Endodermal cell (in vitro differentiated cells): ENCODE results near the gene FBXW11. TPM values are rescaled to one million over a fixed set of nuclear protein-coding genes. Genes with fewer than 3 reads are reported as not detected.

Experiments
- DNase-seq: peaks from one replicate; pipeline ENCODE4 v3.0.0-alpha.2; 2017
- H3K27ac ChIP-seq: 2 replicates; pipeline ENCODE4 v1.5.1; 2013; ENCODE audit warnings: mild to moderate bottlenecking, low read depth, low read length, moderate library complexity
- H3K27me3 ChIP-seq: 2 replicates; pipeline ENCODE4 v1.6.1; 2013; ENCODE audit warnings: mild to moderate bottlenecking, low read length, moderate library complexity; ENCODE audit not compliant: insufficient read depth, control insufficient read depth, poor library complexity, severe bottlenecking
- H3K36me3 ChIP-seq: 2 replicates; pipeline ENCODE4 v1.7.0; 2013; ENCODE audit warnings: mild to moderate bottlenecking, low read length, moderate library complexity; ENCODE audit not compliant: control insufficient read depth, insufficient read depth
- H3K4me1 ChIP-seq: one replicate; pipeline ENCODE4 v1.7.0; 2013; ENCODE audit warnings: low read length; ENCODE audit not compliant: control insufficient read depth, insufficient read depth
- H3K4me3 ChIP-seq: 2 replicates; pipeline ENCODE4 v1.5.1; 2013; ENCODE audit warnings: mild to moderate bottlenecking, low read length, moderate library complexity
- H3K9ac ChIP-seq: 2 replicates; pipeline ENCODE4 v1.6.1; 2013; ENCODE audit warnings: mild to moderate bottlenecking, low read length, moderate library complexity; ENCODE audit not compliant: poor library complexity, severe bottlenecking; ENCODE audit errors: extremely low read depth
- H3K9me3 ChIP-seq: 2 replicates; pipeline ENCODE4 v1.6.1; 2013; ENCODE audit warnings: mild to moderate bottlenecking, low read length, moderate library complexity; ENCODE audit not compliant: control insufficient read depth
- H3K27ac Mint-ChIP-seq: 2 replicates; pipeline ENCODE4 v1.8.0; 2020; ENCODE audit warnings: mixed read lengths
- H3K27me3 Mint-ChIP-seq: 2 replicates; pipeline ENCODE4 v1.8.0; 2021; ENCODE audit warnings: mild to moderate bottlenecking, mixed read lengths; ENCODE audit not compliant: insufficient read depth
- H3K36me3 Mint-ChIP-seq: 2 replicates; pipeline ENCODE4 v1.8.0; 2020; ENCODE audit warnings: low read depth, mixed read lengths
- H3K4me1 Mint-ChIP-seq: 2 replicates; pipeline ENCODE4 v1.8.0; 2020; ENCODE audit warnings: mixed read lengths
- H3K4me3 Mint-ChIP-seq: 2 replicates; pipeline ENCODE4 v1.8.0; 2020; ENCODE audit warnings: mild to moderate bottlenecking, moderate library complexity, mixed read lengths
- H3K9me3 Mint-ChIP-seq: 2 replicates; pipeline ENCODE4 v1.8.0; 2020; ENCODE audit warnings: mild to moderate bottlenecking, mixed read lengths
- WGBS, 2 experiments: methylation state at CpG; one replicate each; pipeline versions ENCODE4 v1.1.5 to v1.1.7; 2013; ENCODE audit warnings: missing lambda C conversion rate in 2 of 2, mixed read lengths in 1 of 2; ENCODE audit not compliant: insufficient coverage in 1 of 2, insufficient read length in 1 of 2; 5-methylcytosine and 5-hydroxymethylcytosine counted together
- total RNA-seq, 2 donors: library from RNA; stranded (reverse); fragmentation: NEBNext Ultra II Directional in 1 of 2; extraction: Animal tissue kit (Norgen Biotek cat#: 25700) in 1 of 2; gene quantifications; 2 replicates in 1 of 2; 3 replicates in 1 of 2; pipeline ENCODE4 v1.2.1, GENCODE V29; 2021
- TF ChIP-seq, protein P1 (sequence below): fragments of 200-600 bp; sonication (generic); conservative IDR thresholded peaks from 2 replicates; pipeline ENCODE4 v1.5.0; 2021; ENCODE audit warnings: antibody characterized with exemption, mild to moderate bottlenecking

The FBXW11 gene
- total RNA-seq, 2 donors from 2014 or later = 42.2 to 49.4 TPM

DNA sequence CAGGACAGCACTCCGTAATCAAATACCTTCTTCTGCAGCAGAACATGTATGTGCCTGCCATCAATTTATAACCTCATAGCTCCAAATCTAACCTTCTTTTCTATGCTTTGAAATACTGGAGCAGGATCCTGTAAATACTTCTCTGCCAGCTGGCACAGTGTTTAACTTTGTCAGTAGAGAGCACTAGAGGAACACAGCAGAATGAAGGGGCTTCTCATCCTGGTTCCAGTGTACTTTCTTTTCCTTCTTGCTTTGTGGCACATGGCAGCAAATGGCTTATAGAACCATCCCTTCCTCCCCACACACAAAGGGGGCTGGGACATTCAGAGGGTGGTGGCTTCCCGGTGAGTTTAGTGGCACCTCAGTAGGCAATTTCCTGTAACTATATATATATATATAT, 3.8 kb upstream of the FBXW11 start:
- Mint-ChIP-seq H3K4me3 (no peak overlapping the region), H3K4me1 (peaks cover 30% of the 10 kb centered on the region), H3K36me3 (no peaks in the 10 kb centered on the region), H3K27ac (no peak overlapping the region), H3K9me3 (no peaks in the 10 kb centered on the region), H3K27me3 (no peaks in the 10 kb centered on the region)
- H3K4me1 ChIP-seq = peaks cover 14% of the 10 kb centered on the region
- TF ChIP-seq, protein P1, sequence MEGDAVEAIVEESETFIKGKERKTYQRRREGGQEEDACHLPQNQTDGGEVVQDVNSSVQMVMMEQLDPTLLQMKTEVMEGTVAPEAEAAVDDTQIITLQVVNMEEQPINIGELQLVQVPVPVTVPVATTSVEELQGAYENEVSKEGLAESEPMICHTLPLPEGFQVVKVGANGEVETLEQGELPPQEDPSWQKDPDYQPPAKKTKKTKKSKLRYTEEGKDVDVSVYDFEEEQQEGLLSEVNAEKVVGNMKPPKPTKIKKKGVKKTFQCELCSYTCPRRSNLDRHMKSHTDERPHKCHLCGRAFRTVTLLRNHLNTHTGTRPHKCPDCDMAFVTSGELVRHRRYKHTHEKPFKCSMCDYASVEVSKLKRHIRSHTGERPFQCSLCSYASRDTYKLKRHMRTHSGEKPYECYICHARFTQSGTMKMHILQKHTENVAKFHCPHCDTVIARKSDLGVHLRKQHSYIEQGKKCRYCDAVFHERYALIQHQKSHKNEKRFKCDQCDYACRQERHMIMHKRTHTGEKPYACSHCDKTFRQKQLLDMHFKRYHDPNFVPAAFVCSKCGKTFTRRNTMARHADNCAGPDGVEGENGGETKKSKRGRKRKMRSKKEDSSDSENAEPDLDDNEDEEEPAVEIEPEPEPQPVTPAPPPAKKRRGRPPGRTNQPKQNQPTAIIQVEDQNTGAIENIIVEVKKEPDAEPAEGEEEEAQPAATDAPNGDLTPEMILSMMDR = peak; percentile 43
- no peak overlapping the region for H3K9ac ChIP-seq
- H3K27ac ChIP-seq = no peak overlapping the region
- no peak for DNase-seq
- H3K36me3 ChIP-seq = no peaks in the 10 kb centered on the region
- WGBS, 2 experiments = 71 to 83% methylated on average over 1 of the region's 2 CpGs
- no peaks in the 10 kb centered on the region for H3K27me3 ChIP-seq
- H3K9me3 ChIP-seq = no peaks in the 10 kb centered on the region
- H3K4me3 ChIP-seq = peak overlapping the region; percentile 57

DNA sequence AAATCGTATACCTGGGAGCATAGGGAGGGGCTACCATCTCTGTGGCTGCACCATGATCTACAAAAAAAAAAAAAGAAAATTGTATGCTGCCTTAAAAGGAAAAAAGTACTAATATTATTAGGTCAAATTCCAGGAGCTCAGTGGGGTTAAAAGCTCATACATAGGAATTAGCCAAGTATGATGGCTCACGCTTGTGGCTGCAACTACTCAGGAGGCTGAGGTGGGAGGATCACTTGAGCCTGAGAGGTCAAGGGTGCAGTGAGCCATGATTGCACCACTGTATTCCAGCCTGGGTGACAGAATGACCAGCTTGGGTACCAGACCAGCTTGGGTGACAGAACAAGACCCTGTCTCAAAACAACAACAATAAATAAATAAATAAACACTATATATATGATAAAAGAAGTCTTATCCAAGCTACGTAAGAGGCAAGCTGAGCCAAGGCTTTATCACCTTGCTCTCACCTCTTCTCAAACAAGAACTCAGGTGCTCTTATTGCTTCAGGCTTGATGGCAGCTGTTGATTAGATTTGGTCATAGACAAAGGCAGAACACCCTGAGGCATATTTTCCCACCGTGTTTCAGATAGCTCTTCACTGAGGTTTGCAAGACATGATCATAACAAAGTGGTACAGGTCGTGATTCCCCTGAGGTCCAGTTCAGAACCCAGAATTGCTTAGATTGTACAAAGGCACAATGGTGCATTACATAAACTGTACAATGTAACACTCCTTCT, 3.3 kb upstream of the FBXW11 start:
- H3K9me3 ChIP-seq = no peaks in the 10 kb centered on the region
- Mint-ChIP-seq H3K4me3 (no peak overlapping the region), H3K27me3 (no peaks in the 10 kb centered on the region), H3K4me1 (peaks cover 35% of the 10 kb centered on the region), H3K9me3 (no peaks in the 10 kb centered on the region), H3K27ac (no peak overlapping the region), H3K36me3 (no peaks in the 10 kb centered on the region)
- no peak overlapping the region for H3K27ac ChIP-seq
- no peaks in the 10 kb centered on the region for H3K36me3 ChIP-seq
- no peaks in the 10 kb centered on the region for H3K27me3 ChIP-seq
- H3K9ac ChIP-seq = no peak overlapping the region
- DNase-seq = peak; percentile 49
- H3K4me3 ChIP-seq = peak overlapping the region; percentile 57
- WGBS, 2 experiments = 70 to 71% methylated on average over 4 to 5 of the region's 5 CpGs
- H3K4me1 ChIP-seq = peaks cover 14% of the 10 kb centered on the region
- TF ChIP-seq, protein P1 = no peak

- Mint-ChIP-seq H3K4me3 (peak overlapping the region; percentile 28), H3K9me3 (no peaks in the 10 kb centered on the region), H3K36me3 (no peaks in the 10 kb centered on the region), H3K27me3 (no peaks in the 10 kb centered on the region), H3K4me1 (peaks cover 37% of the 10 kb centered on the region), H3K27ac (peak overlapping the region; percentile 71)
- peaks cover 14% of the 10 kb centered on the region for H3K4me1 ChIP-seq
- H3K36me3 ChIP-seq = no peaks in the 10 kb centered on the region
- H3K9me3 ChIP-seq = no peaks in the 10 kb centered on the region
- 5 to 60% methylated on average over 1 to 6 of the region's 6 CpGs for WGBS, 2 experiments
- H3K27me3 ChIP-seq = no peaks in the 10 kb centered on the region
- H3K4me3 ChIP-seq = peak overlapping the region; percentile 98
- H3K27ac ChIP-seq = no peak overlapping the region
- TF ChIP-seq, protein P1 = no peak
- peak overlapping the region; percentile 38 for H3K9ac ChIP-seq
- DNase-seq = peak; percentile 81
These were observed 2.3 kb upstream of the FBXW11 start for GRCh38 chr5:172008689-172009141.
